ENCODE data around the gene MAP2K3.

GRCh38 chr17:21275579-21276263 is 8.8 kb upstream of the MAP2K3 start:
- TF ChIP-seq CTCF (IDR thresholded peaks at IDR 0.05 in 4 of 5, conservative IDR thresholded peaks at IDR 0.05 in 1 of 5) (no peak), POLR2A (IDR thresholded peaks at IDR 0.05) (peak; percentile 71 to 80)

Data from gastrocnemius medialis (tissue), 4 donors.